ENCODE results near the gene RPL13A. TPM values are rescaled to one million over a fixed set of nuclear protein-coding genes. Genes with fewer than 3 reads are reported as not detected.

The RPL13A gene
- total and polyA plus RNA-seq, 2 of the 13 experiments (the other 11 are each of a cell fraction or from before 2014, with no cell fraction given): 2,601 to 3,407 TPM

DNA sequence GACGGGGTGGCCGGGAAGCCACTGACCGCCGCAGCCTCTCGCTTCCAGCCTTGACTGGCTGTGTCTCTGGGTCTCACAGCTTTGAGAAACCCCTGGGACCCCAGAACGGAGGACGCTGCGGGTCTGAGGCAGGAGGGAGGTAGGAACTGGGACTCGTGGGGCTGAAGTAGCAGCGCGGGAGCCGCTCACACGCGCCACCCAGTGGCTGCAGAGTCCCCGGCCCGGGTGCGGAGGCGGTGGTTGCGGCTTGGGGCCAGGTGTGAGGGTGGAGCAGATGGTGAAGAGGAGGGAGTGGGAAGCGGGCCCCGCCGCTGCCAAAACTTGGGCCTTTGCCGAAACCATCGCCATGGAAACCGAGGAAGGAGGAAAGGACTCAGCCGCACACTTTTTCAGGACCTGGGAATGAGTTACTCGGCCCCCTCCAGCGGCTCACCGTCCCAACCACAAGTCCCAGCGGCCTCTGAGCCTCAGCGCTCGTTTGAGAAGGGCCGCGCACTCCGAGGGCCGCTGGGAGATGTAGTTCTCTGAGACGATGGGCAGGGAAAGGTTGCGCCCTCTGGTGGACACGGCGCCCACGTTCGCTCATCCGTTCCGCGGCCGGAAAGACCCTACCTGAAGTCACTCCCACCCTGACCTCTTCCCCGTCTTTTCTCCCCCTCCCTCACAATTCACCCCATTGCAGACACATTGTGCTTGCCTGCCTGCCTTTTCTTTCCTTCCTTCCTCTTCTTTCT lies 43.9 kb upstream of the RPL13A start (continued):
- TF ChIP-seq, protein P1, sequence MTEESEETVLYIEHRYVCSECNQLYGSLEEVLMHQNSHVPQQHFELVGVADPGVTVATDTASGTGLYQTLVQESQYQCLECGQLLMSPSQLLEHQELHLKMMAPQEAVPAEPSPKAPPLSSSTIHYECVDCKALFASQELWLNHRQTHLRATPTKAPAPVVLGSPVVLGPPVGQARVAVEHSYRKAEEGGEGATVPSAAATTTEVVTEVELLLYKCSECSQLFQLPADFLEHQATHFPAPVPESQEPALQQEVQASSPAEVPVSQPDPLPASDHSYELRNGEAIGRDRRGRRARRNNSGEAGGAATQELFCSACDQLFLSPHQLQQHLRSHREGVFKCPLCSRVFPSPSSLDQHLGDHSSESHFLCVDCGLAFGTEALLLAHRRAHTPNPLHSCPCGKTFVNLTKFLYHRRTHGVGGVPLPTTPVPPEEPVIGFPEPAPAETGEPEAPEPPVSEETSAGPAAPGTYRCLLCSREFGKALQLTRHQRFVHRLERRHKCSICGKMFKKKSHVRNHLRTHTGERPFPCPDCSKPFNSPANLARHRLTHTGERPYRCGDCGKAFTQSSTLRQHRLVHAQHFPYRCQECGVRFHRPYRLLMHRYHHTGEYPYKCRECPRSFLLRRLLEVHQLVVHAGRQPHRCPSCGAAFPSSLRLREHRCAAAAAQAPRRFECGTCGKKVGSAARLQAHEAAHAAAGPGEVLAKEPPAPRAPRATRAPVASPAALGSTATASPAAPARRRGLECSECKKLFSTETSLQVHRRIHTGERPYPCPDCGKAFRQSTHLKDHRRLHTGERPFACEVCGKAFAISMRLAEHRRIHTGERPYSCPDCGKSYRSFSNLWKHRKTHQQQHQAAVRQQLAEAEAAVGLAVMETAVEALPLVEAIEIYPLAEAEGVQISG (CRISPR knock-in tag; IDR thresholded peaks at IDR 0.05): peak; percentile 90
- TF ChIP-seq, protein P2, sequence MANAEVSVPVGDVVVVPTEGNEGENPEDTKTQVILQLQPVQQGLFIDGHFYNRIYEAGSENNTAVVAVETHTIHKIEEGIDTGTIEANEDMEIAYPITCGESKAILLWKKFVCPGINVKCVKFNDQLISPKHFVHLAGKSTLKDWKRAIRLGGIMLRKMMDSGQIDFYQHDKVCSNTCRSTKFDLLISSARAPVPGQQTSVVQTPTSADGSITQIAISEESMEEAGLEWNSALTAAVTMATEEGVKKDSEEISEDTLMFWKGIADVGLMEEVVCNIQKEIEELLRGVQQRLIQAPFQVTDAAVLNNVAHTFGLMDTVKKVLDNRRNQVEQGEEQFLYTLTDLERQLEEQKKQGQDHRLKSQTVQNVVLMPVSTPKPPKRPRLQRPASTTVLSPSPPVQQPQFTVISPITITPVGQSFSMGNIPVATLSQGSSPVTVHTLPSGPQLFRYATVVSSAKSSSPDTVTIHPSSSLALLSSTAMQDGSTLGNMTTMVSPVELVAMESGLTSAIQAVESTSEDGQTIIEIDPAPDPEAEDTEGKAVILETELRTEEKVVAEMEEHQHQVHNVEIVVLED (CRISPR knock-in tag; IDR thresholded peaks at IDR 0.05; ENCODE audit: borderline replicate concordance): peak; percentile 90
- TF ChIP-seq CREM (IDR thresholded peaks at IDR 0.05) (peak; percentile 92), CREM (CRISPR knock-in tag; IDR thresholded peaks at IDR 0.05) (no peak), ZNF230 (CRISPR knock-in tag; IDR thresholded peaks at IDR 0.05) (0 out of 2 replicates have a peak, but pooled peaks have one; percentile 24), CCAR2 (optimal IDR thresholded peaks at IDR 0.05; ENCODE audit: low read depth, low read length) (no peak), TBX3 (IDR thresholded peaks at IDR 0.05; ENCODE audit: borderline replicate concordance) (peak; percentile 34; the same call in 1 of the 2 replicates), PHF20 (CRISPR knock-in tag; IDR thresholded peaks at IDR 0.05) (no peak; the same call in 1 of the 2 replicates), GPN1 (CRISPR knock-in tag; IDR thresholded peaks at IDR 0.05; ENCODE audit: borderline replicate concordance) (no peak), ZMYM4 (CRISPR knock-in tag; IDR thresholded peaks at IDR 0.05) (no peak; the same call in 1 of the 2 replicates), PHF8 (CRISPR knock-in tag; IDR thresholded peaks at IDR 0.05) (peak; percentile 55), ZMYM3 (CRISPR knock-in tag; IDR thresholded peaks at IDR 0.05) (no peak), PCBP2 (optimal IDR thresholded peaks at IDR 0.05; ENCODE audit: low read depth, low read length, poor library complexity, severe bottlenecking) (no peak), CBFB (CRISPR knock-in tag; IDR thresholded peaks at IDR 0.05) (peak; percentile 56; the same call in 1 of the 2 replicates), ZBTB42 (CRISPR knock-in tag; IDR thresholded peaks at IDR 0.05) (no peak), SIX1 (CRISPR knock-in tag; IDR thresholded peaks at IDR 0.05; ENCODE audit: borderline replicate concordance) (no peak), MZF1 (CRISPR knock-in tag; IDR thresholded peaks at IDR 0.05; ENCODE audit: borderline replicate concordance) (no peak), SIN3A (IDR thresholded peaks at IDR 0.05; ENCODE audit: borderline replicate concordance, low read depth, low read length) (peak; percentile 21; the same call in 1 of the 2 replicates)
- TF ChIP-seq, protein P3, sequence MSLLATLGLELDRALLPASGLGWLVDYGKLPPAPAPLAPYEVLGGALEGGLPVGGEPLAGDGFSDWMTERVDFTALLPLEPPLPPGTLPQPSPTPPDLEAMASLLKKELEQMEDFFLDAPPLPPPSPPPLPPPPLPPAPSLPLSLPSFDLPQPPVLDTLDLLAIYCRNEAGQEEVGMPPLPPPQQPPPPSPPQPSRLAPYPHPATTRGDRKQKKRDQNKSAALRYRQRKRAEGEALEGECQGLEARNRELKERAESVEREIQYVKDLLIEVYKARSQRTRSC (CRISPR knock-in tag; IDR thresholded peaks at IDR 0.05; ENCODE audit: low read depth): no peak
- TF ChIP-seq, protein P4, sequence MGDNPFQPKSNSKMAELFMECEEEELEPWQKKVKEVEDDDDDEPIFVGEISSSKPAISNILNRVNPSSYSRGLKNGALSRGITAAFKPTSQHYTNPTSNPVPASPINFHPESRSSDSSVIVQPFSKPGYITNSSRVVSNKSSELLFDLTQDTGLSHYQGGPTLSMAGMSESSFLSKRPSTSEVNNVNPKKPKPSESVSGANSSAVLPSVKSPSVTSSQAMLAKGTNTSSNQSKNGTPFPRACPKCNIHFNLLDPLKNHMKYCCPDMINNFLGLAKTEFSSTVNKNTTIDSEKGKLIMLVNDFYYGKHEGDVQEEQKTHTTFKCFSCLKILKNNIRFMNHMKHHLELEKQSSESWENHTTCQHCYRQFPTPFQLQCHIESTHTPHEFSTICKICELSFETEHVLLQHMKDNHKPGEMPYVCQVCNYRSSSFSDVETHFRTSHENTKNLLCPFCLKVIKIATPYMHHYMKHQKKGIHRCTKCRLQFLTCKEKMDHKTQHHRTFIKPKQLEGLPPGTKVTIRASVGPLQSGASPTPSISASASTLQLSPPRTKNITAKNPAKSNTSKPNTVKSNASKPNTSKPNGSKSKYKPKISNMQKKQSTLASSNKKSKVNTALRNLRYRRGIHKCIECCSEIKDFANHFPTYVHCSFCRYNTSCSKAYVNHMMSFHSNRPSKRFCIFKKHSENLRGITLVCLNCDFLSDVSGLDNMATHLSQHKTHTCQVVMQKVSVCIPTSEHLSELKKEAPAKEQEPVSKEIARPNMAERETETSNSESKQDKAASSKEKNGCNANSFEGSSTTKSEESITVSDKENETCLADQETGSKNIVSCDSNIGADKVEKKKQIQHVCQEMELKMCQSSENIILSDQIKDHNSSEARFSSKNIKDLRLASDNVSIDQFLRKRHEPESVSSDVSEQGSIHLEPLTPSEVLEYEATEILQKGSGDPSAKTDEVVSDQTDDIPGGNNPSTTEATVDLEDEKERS (CRISPR knock-in tag; IDR thresholded peaks at IDR 0.05): no peak

All from HepG2 (cell line).